GM23338 (cell line): ENCODE results near the gene PSORS1C2. TPM values are rescaled to one million over a fixed set of nuclear protein-coding genes. Genes with fewer than 3 reads are reported as not detected.

Experiments
- ATAC-seq: fragments of 200-7000 bp; cut with Tn5 transposase; 3 replicates; pipeline ENCODE4 v1.9.1; 2020
- DNase-seq: peaks from one replicate; pipeline ENCODE4 v3.0.0-alpha.2; 2015; ENCODE audit warnings: low spot score
- H2AFZ ChIP-seq: fragments of 200-600 bp; sonication (generic); 2 replicates; pipeline ENCODE4 v1.8.0; 2016; ENCODE audit warnings: antibody characterized with exemption, mild to moderate bottlenecking, moderate library complexity
- H3F3A ChIP-seq: fragments of 200-600 bp; sonication (generic); replicated peaks from 2 replicates; pipeline ENCODE4 v1.8.0; 2017; ENCODE audit warnings: antibody characterized with exemption, mixed run types, low read depth
- H3K27ac ChIP-seq: fragments of 200-600 bp; sonication (generic); 2 replicates; pipeline ENCODE4 v1.6.1; 2016; ENCODE audit warnings: low read depth
- H3K27me3 ChIP-seq: fragments of 200-600 bp; sonication (generic); 2 replicates; pipeline ENCODE4 v1.8.0; 2016; ENCODE audit warnings: mild to moderate bottlenecking, mixed run types, moderate library complexity; ENCODE audit not compliant: insufficient read depth
- H3K36me3 ChIP-seq: fragments of 200-600 bp; sonication (generic); 2 replicates; pipeline ENCODE4 v1.8.0; 2016; ENCODE audit warnings: mild to moderate bottlenecking; ENCODE audit not compliant: insufficient read depth
- H3K4me1 ChIP-seq: fragments of 200-600 bp; sonication (generic); 2 replicates; pipeline ENCODE4 v1.8.0; 2016; ENCODE audit warnings: mild to moderate bottlenecking, moderate library complexity; ENCODE audit not compliant: insufficient read depth
- H3K4me2 ChIP-seq: fragments of 200-600 bp; sonication (generic); 2 replicates; pipeline ENCODE4 v1.7.1; 2017; ENCODE audit warnings: mixed run types
- H3K4me3 ChIP-seq: fragments of 200-600 bp; sonication (generic); 2 replicates; pipeline ENCODE4 v1.6.1; 2016; ENCODE audit warnings: mixed run types
- H3K79me2 ChIP-seq: fragments of 200-600 bp; sonication (generic); replicated peaks from 2 replicates; pipeline ENCODE4 v1.8.0; 2017; ENCODE audit warnings: mild to moderate bottlenecking; ENCODE audit not compliant: insufficient read depth
- H3K9me2 ChIP-seq: fragments of 200-600 bp; sonication (generic); 2 replicates; pipeline ENCODE4 v1.8.0; 2017; ENCODE audit not compliant: insufficient read depth
- H4K20me1 ChIP-seq: fragments of 200-600 bp; sonication (generic); replicated peaks from 2 replicates; pipeline ENCODE4 v1.8.0; 2017; ENCODE audit warnings: mild to moderate bottlenecking; ENCODE audit not compliant: insufficient read depth
- H3K27ac Mint-ChIP-seq: 2 replicates; pipeline ENCODE4 v1.8.0; 2020; ENCODE audit warnings: inconsistent platforms, mild to moderate bottlenecking, moderate library complexity, mixed read lengths
- H3K27me3 Mint-ChIP-seq: 3 replicates; pipeline ENCODE4 v1.8.0; 2022; ENCODE audit warnings: low read depth, mild to moderate bottlenecking, moderate library complexity, mixed read lengths, inconsistent platforms; ENCODE audit not compliant: insufficient read depth, poor library complexity
- H3K36me3 Mint-ChIP-seq: 3 replicates; pipeline ENCODE4 v1.8.0; 2021; ENCODE audit warnings: low read depth, mild to moderate bottlenecking, inconsistent platforms, moderate library complexity, mixed read lengths
- H3K4me1 Mint-ChIP-seq: 3 replicates; pipeline ENCODE4 v1.8.0; 2020; ENCODE audit warnings: mild to moderate bottlenecking, inconsistent platforms, mixed read lengths
- H3K4me3 Mint-ChIP-seq: 3 replicates; pipeline ENCODE4 v1.8.0; 2021; ENCODE audit warnings: moderate library complexity, mild to moderate bottlenecking, inconsistent platforms, mixed read lengths
- H3K9me3 Mint-ChIP-seq: 3 replicates; pipeline ENCODE4 v1.8.0; 2020; ENCODE audit warnings: moderate library complexity, mild to moderate bottlenecking, inconsistent platforms, mixed read lengths
- CREB1 ChIP-seq: fragments of 250-450 bp; sonication (Bioruptor Pico); IDR thresholded peaks from 2 replicates; pipeline ENCODE4 v1.5.0; 2020; ENCODE audit warnings: low read depth, mild to moderate bottlenecking, moderate library complexity
- EZH2 ChIP-seq: fragments of 200-600 bp; sonication (generic); IDR thresholded peaks from one replicate; pipeline ENCODE4 v1.8.0; 2017; ENCODE audit warnings: antibody characterized with exemption, mild to moderate bottlenecking, low read depth; ENCODE audit not compliant: unreplicated experiment
- EZH2phosphoT487 ChIP-seq: fragments of 200-600 bp; sonication (generic); IDR thresholded peaks from one replicate; pipeline ENCODE4 v1.8.1; 2018; ENCODE audit warnings: antibody characterized with exemption; ENCODE audit not compliant: unreplicated experiment
- JUNB ChIP-seq: IDR thresholded peaks from one replicate; pipeline ENCODE4 v1.6.1; 2016; ENCODE audit warnings: antibody characterized with exemption; ENCODE audit not compliant: unreplicated experiment
- NANOG ChIP-seq: IDR thresholded peaks from 2 replicates; pipeline ENCODE4 v1.6.1; 2016; ENCODE audit warnings: antibody characterized with exemption, borderline replicate concordance
- POLR2AphosphoS5 ChIP-seq: IDR thresholded peaks from 2 replicates; pipeline ENCODE4 v1.6.1; 2016; ENCODE audit warnings: antibody characterized with exemption, low read depth
- STAT1 ChIP-seq: IDR thresholded peaks from one replicate; pipeline ENCODE4 v1.6.1; 2016; ENCODE audit warnings: antibody characterized with exemption; ENCODE audit not compliant: unreplicated experiment
- ZNF114 ChIP-seq: fragments of 250-450 bp; sonication (Bioruptor Pico); IDR thresholded peaks from 2 replicates; pipeline ENCODE4 v1.5.0; 2020; ENCODE audit warnings: mild to moderate bottlenecking, moderate library complexity
- ZNF331 ChIP-seq: fragments of 250-450 bp; sonication (Bioruptor Pico); IDR thresholded peaks from 2 replicates; pipeline ENCODE4 v1.5.0; 2020; ENCODE audit warnings: low read depth, mild to moderate bottlenecking, moderate library complexity
- polyA plus RNA-seq: library from polyadenylated mRNA; unstranded; fragments of >200 nt; fragmentation: Nextera tagmentation; extraction: Ambion mirVana; gene quantifications from 2 replicates; pipeline ENCODE4 v1.2.1, GENCODE V29; 2016
- total RNA-seq: library from RNA; depleted of rRNA; stranded (reverse); fragments of >200 nt; shearing (Covaris generic); gene quantifications from 2 replicates; pipeline ENCODE4 v1.2.3, GENCODE V29; 2014
- TF ChIP-seq, protein P1 (sequence below): IDR thresholded peaks from 2 replicates; pipeline ENCODE4 v1.6.1; 2016; ENCODE audit warnings: antibody characterized with exemption
- TF ChIP-seq, protein P2 (sequence below), 2 experiments: fragments of 200-600 bp in 1 of 2; sonication (generic) in 1 of 2; conservative IDR thresholded peaks; 2 replicates each; pipeline versions ENCODE4 v1.5.1 to v1.6.1; 2016 to 2017; ENCODE audit warnings: antibody characterized with exemption in 2 of 2, low read depth in 2 of 2, mild to moderate bottlenecking in 2 of 2, moderate library complexity in 1 of 2
- TF ChIP-seq, protein P3 (sequence below): fragments of 250-450 bp; sonication (Bioruptor Pico); IDR thresholded peaks from 2 replicates; pipeline ENCODE4 v1.5.0; 2020; ENCODE audit warnings: mild to moderate bottlenecking, moderate library complexity
- TF ChIP-seq, protein P4 (sequence below): IDR thresholded peaks from one replicate; pipeline ENCODE4 v1.6.1; 2018; ENCODE audit warnings: antibody characterized with exemption; ENCODE audit not compliant: unreplicated experiment

The PSORS1C2 gene
- total and polyA plus RNA-seq, 2 experiments from 2014 or later, result 0.47 TPM; not detected in 1

DNA sequence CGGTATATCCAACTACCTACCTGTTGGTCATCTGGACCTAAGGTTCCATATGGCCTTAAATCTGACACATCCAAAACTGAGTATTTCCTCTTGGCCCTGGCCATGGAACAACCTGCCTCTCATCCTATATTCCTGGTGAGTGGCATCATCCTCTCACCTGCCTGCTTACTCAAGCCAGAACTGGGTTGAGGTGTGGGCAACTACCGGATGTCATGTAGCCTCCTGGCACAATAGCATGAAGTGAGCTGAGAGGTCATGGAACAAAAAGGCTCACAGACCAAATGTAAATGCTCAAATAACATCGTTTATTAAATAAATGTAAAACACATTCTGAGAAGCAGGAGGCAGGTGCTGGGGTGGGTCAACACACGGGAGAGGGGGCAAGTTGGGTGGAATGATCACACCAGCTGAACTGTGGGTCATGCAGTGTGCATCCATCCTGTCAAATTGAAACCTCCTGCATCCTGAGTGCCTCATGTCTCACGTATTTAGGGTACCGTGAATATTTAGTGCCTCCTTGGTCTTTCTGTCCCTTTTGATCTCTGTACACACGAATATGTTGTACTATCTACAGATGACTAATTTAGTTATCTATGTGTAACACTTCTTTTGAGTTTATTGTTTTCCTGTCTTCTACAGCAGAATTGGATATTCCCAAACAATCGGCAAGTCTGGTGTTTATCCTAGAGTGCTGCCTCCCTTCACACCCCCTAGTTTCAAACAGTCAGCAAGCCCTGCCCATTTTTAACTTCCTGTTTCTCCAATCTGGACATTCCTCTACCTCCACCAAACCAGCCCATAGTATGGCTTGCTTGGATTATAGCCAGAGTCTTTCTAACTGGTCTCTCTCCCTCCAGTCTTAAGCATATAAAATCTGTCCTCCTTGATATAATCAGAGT, 39.5 kb upstream of the PSORS1C2 start:
- H3K9me2 ChIP-seq, result no peaks in the 10 kb centered on the region
- H3K36me3 ChIP-seq, result no peaks in the 10 kb centered on the region; the same call in 1 of the 2 replicates
- H3K27ac Mint-ChIP-seq, result no peak overlapping the region
- no peaks in the 10 kb centered on the region for H3K27me3 ChIP-seq
- peaks cover 35% of the 10 kb centered on the region for H3K4me1 ChIP-seq
- DNase-seq, result no peak
- H2AFZ ChIP-seq, result no peak overlapping the region
- ATAC-seq, result no peak
- TF ChIP-seq ZNF114 (CRISPR knock-in tag) (no peak), JUNB (no peak), ZNF331 (CRISPR knock-in tag) (no peak), NANOG (no peak), POLR2AphosphoS5 (no peak), EZH2phosphoT487 (no peak), CREB1 (CRISPR knock-in tag) (no peak), STAT1 (no peak), EZH2 (no peak)
- TF ChIP-seq, protein P1, sequence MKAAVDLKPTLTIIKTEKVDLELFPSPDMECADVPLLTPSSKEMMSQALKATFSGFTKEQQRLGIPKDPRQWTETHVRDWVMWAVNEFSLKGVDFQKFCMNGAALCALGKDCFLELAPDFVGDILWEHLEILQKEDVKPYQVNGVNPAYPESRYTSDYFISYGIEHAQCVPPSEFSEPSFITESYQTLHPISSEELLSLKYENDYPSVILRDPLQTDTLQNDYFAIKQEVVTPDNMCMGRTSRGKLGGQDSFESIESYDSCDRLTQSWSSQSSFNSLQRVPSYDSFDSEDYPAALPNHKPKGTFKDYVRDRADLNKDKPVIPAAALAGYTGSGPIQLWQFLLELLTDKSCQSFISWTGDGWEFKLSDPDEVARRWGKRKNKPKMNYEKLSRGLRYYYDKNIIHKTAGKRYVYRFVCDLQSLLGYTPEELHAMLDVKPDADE, result no peak
- TF ChIP-seq, protein P2, sequence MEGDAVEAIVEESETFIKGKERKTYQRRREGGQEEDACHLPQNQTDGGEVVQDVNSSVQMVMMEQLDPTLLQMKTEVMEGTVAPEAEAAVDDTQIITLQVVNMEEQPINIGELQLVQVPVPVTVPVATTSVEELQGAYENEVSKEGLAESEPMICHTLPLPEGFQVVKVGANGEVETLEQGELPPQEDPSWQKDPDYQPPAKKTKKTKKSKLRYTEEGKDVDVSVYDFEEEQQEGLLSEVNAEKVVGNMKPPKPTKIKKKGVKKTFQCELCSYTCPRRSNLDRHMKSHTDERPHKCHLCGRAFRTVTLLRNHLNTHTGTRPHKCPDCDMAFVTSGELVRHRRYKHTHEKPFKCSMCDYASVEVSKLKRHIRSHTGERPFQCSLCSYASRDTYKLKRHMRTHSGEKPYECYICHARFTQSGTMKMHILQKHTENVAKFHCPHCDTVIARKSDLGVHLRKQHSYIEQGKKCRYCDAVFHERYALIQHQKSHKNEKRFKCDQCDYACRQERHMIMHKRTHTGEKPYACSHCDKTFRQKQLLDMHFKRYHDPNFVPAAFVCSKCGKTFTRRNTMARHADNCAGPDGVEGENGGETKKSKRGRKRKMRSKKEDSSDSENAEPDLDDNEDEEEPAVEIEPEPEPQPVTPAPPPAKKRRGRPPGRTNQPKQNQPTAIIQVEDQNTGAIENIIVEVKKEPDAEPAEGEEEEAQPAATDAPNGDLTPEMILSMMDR (conservative IDR thresholded peaks at IDR 0.05; ENCODE audit: low read depth in 2 of 2), result no peak
- TF ChIP-seq, protein P3, sequence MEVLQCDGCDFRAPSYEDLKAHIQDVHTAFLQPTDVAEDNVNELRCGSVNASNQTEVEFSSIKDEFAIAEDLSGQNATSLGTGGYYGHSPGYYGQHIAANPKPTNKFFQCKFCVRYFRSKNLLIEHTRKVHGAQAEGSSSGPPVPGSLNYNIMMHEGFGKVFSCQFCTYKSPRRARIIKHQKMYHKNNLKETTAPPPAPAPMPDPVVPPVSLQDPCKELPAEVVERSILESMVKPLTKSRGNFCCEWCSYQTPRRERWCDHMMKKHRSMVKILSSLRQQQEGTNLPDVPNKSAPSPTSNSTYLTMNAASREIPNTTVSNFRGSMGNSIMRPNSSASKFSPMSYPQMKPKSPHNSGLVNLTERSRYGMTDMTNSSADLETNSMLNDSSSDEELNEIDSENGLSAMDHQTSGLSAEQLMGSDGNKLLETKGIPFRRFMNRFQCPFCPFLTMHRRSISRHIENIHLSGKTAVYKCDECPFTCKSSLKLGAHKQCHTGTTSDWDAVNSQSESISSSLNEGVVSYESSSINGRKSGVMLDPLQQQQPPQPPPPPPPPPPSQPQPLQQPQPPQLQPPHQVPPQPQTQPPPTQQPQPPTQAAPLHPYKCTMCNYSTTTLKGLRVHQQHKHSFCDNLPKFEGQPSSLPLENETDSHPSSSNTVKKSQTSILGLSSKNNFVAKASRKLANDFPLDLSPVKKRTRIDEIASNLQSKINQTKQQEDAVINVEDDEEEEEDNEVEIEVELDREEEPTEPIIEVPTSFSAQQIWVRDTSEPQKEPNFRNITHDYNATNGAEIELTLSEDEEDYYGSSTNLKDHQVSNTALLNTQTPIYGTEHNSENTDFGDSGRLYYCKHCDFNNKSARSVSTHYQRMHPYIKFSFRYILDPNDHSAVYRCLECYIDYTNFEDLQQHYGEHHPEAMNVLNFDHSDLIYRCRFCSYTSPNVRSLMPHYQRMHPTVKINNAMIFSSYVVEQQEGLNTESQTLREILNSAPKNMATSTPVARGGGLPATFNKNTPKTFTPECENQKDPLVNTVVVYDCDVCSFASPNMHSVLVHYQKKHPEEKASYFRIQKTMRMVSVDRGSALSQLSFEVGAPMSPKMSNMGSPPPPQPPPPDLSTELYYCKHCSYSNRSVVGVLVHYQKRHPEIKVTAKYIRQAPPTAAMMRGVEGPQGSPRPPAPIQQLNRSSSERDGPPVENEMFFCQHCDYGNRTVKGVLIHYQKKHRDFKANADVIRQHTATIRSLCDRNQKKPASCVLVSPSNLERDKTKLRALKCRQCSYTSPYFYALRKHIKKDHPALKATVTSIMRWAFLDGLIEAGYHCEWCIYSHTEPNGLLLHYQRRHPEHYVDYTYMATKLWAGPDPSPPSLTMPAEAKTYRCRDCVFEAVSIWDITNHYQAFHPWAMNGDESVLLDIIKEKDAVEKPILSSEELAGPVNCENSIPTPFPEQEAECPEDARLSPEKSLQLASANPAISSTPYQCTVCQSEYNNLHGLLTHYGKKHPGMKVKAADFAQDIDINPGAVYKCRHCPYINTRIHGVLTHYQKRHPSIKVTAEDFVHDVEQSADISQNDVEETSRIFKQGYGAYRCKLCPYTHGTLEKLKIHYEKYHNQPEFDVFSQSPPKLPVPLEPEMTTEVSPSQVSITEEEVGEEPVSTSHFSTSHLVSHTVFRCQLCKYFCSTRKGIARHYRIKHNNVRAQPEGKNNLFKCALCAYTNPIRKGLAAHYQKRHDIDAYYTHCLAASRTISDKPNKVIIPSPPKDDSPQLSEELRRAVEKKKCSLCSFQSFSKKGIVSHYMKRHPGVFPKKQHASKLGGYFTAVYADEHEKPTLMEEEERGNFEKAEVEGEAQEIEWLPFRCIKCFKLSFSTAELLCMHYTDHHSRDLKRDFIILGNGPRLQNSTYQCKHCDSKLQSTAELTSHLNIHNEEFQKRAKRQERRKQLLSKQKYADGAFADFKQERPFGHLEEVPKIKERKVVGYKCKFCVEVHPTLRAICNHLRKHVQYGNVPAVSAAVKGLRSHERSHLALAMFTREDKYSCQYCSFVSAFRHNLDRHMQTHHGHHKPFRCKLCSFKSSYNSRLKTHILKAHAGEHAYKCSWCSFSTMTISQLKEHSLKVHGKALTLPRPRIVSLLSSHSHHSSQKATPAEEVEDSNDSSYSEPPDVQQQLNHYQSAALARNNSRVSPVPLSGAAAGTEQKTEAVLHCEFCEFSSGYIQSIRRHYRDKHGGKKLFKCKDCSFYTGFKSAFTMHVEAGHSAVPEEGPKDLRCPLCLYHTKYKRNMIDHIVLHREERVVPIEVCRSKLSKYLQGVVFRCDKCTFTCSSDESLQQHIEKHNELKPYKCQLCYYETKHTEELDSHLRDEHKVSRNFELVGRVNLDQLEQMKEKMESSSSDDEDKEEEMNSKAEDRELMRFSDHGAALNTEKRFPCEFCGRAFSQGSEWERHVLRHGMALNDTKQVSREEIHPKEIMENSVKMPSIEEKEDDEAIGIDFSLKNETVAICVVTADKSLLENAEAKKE, result no peak
- TF ChIP-seq, protein P4, sequence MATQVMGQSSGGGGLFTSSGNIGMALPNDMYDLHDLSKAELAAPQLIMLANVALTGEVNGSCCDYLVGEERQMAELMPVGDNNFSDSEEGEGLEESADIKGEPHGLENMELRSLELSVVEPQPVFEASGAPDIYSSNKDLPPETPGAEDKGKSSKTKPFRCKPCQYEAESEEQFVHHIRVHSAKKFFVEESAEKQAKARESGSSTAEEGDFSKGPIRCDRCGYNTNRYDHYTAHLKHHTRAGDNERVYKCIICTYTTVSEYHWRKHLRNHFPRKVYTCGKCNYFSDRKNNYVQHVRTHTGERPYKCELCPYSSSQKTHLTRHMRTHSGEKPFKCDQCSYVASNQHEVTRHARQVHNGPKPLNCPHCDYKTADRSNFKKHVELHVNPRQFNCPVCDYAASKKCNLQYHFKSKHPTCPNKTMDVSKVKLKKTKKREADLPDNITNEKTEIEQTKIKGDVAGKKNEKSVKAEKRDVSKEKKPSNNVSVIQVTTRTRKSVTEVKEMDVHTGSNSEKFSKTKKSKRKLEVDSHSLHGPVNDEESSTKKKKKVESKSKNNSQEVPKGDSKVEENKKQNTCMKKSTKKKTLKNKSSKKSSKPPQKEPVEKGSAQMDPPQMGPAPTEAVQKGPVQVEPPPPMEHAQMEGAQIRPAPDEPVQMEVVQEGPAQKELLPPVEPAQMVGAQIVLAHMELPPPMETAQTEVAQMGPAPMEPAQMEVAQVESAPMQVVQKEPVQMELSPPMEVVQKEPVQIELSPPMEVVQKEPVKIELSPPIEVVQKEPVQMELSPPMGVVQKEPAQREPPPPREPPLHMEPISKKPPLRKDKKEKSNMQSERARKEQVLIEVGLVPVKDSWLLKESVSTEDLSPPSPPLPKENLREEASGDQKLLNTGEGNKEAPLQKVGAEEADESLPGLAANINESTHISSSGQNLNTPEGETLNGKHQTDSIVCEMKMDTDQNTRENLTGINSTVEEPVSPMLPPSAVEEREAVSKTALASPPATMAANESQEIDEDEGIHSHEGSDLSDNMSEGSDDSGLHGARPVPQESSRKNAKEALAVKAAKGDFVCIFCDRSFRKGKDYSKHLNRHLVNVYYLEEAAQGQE, result no peak
- no peak overlapping the region for H3K4me2 ChIP-seq
- no peak overlapping the region for H3K4me3 Mint-ChIP-seq
- peaks cover 13% of the 10 kb centered on the region for H3K36me3 Mint-ChIP-seq
- H3K27ac ChIP-seq, result no peak overlapping the region
- peaks cover 46% of the 10 kb centered on the region for H3K4me1 Mint-ChIP-seq
- H3F3A ChIP-seq, result peaks cover 5% of the 10 kb centered on the region
- no peaks in the 10 kb centered on the region for H3K9me3 Mint-ChIP-seq
- H3K79me2 ChIP-seq, result peaks cover 18% of the 10 kb centered on the region
- no peaks in the 10 kb centered on the region for H4K20me1 ChIP-seq
- peaks cover 11% of the 10 kb centered on the region for H3K27me3 Mint-ChIP-seq
- H3K4me3 ChIP-seq, result no peak overlapping the region
